NCI-H2081 (cell line): Measurements from ENCODE around the gene GNA12.
A peak's percentile ranks its signal among the peaks of the same experiment; 100 is the strongest.
"Not testable (repeated sequence)": the region's sequence is repeated elsewhere in the genome, so short reads cannot be mapped to it uniquely, and the experiment has no call there.

Experiments
- DNase-seq, 2 experiments: peaks; one replicate each; lab custom pipeline; 2025; lab: John Stamatoyannopoulos, UW

Gene GNA12

DNA sequence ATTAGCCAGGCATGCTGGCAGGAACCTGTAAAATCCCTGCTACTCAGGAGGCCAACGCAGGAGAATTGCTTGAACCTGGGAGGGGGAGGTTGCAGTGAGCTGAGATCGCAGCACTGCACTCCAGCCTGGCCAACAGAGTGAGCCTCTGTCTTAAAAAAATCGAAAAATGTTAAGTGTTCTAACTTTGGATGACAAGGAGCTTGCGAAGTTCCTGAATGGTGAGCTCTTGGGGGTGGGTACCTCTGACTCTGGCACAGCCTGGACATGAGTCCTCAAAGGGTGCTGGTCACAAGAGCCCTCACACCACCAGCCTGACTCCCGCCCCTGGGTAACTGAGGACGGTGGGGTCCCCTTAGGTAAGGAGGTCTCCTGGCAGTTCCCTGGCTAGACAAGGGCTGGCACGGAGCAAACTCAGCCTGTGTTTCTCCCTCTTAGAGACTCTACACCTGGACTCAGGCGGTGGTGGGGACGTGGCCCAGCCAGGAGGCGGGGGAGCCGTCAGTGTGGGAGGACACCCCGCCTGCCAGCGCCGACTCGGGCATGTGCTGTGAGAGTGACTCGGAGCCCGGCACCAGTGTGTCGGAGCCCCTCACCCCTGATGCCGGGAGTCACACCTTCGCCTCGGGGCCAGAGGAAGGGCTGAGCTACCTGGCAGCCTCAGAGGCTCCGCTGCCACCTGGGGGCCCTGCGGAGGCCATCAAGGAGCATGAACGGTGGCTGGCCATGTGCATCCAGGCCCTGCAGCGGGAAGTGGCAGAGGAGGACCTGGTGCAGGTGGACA, 132.0 kb downstream of the GNA12 start:
- DNase-seq, result no peak

DNA sequence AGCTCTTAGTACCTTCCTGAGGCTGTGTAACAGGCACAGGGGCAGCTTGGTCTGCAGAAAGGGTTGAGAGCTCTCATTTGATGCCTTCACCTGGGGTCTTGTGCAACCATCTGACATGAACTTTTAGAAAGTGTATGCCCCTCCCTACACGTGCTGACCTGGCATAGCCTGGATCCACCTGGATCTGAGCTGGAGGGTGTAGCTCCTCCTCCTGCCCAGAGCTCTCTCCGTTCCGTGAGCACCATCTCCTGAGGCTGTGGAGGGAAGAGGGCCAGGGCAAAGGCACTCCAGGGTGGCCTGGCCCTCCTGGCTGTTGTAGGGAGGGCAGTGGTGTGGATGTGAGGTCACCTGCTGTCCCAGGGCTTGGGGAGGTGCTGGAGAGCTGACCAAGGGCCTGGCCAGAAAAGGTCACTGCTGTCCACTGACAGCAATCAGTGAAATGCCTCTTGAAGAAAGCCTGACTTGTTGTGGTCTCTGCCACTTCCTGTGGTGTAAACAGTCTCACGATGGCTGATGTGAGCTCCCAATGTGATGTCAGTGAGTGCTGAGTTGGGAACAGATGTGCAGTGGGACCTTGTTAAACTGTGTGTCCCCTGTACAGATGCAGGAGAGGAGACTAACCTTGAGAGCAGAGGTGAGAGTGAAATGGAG, 133.1 kb downstream of the GNA12 start:
- DNase-seq, result no peak

DNA sequence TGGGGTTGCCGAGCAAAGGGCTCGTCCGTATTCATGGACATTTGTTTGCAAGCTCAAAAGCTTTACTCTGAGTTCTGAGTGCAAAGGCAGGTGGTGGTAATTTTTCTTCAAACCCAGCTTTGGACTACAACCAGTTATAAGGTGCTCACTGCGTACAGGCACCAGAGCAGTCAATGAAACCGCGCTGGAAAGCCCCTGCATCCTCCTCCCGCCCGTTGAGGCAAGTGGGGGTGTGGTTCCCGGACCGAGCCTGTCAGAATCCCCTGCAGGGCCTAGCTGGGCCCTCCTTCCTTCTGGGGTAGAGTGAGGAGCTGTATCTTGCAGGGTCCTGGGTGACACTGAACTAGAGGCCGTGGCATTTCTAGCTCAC, 133.8 kb downstream of the GNA12 start:
- no peak for DNase-seq

DNA sequence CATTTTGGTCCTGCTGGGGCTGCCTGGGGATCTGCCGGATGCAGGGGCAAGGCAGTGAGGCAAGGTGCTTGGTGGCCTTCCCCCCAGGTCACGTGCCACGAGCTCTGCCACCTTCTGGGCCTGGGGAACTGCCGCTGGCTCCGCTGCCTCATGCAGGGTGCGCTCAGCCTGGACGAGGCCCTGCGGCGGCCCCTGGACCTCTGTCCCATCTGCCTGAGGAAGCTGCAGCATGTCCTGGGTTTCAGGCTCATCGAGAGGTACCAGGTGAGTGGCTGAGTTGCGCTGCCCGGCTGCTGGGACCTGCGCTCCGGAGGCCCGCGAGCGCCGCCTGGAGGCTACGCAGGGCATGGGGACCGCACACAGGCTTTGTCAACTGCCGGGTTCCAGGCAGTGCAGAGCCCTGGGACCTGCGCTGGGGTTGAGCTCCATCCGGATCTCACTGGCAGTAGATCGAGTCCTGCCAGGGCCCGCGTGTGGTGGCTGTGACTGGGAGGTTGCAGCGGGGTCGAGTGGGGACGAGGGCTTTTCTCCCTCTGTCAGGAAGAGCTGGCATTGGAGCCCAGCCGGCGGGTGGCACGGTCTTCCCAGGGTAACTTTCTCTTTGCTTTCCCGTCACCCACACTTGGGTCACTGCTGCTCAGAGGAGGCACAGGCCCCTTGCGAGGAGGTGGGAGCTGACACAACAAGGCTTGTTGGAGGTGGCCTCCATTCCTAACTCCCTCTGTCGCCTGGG, 134.4 kb downstream of the GNA12 start:
- DNase-seq, result peak; percentile 70 to 74

DNA sequence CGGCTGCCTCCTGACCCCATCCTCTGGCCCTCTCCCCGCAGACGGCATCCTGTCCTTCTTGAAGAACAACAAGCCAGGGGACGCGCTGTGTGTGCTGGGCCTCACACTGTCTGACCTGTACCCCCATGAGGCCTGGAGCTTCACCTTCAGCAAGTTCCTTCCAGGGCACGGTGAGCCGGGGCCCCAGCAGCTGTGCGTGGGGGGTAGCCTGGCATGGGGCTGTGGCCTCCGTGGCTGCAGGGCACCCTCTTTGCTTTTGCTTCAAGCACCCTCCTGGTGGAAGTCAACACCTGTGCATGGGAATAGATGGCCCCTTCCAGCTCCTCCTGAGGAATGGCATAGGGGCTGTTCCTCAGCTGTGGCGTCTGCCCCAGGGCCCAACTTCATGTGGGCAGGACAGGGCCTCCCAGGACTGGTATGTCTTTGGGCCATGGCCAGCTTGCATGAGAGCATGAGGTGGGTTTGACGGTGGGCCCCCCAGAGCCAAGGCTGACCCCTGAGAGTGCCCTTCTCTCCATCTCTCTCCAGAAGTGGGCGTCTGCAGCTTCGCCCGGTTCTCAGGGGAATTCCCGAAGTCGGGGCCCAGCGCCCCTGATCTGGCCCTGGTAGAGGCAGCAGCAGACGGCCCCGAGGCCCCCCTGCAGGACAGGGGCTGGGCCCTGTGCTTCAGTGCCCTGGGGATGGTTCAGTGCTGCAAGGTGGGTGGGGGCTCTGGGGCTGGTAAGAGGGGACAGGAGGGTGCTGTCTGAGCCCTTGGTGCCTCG, 135.4 kb downstream of the GNA12 start:
- DNase-seq, result no peak

DNA sequence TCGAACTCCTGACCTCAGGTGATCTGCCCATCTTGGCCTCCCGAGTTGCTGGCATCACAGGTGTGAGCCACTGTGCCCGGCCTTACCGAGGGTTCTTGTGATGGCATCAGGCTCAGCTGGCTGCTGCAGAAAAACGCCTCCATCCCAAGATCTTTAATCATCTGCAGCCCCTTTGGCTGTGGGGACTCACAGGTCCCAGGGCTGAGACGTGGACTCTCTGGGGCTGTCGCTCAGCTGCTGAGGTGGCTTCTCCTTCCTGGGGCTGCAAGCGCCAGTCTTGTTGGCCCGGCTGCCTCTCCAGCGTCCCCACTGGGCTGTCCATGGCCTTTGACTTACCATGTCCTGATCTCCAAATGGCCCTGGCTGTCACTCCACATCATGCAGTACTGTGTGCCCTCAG, 136.1 kb downstream of the GNA12 start:
- no peak for DNase-seq

DNA sequence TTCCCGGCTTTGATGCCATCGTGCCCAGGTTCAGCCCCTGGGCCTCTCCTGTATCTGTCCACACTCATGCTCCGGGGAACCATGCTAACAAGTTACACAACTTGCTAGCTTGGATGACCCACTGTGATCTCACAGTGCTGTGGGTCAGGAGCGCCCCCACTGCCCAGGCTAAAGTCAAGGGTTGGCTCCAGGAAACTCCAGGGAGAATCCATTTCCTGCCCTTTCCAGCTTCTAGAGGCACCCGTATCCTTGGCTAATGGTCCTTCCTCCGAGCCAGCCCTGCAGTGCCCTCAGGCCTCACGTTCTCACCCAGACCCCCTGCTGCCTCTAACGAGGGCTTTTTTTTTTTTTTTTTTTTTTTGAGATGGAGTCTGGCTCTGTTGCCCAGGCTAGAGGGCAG, 136.6 kb downstream of the GNA12 start:
- no peak for DNase-seq

DNA sequence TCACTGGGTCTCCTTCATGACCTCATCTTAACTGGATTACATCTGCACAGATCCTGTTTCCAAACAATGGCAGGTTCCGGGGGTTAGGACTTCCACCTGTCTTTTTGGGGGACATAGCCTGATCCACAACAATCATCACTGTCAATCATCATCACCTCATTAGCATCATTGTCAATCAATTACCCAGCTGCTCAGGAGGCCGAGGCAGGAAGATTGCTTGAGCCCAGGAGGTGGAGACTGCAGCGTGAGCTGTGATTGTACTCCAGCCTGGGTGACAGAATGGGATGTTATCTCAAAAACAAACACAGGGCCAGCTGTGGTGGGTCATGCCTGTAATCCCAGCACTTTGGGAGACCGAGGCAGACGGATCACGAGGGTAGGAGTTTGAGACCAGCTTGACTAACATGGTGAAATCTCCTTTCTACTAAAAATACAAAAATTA, 137.4 kb downstream of the GNA12 start:
- DNase-seq, result no peak

DNA sequence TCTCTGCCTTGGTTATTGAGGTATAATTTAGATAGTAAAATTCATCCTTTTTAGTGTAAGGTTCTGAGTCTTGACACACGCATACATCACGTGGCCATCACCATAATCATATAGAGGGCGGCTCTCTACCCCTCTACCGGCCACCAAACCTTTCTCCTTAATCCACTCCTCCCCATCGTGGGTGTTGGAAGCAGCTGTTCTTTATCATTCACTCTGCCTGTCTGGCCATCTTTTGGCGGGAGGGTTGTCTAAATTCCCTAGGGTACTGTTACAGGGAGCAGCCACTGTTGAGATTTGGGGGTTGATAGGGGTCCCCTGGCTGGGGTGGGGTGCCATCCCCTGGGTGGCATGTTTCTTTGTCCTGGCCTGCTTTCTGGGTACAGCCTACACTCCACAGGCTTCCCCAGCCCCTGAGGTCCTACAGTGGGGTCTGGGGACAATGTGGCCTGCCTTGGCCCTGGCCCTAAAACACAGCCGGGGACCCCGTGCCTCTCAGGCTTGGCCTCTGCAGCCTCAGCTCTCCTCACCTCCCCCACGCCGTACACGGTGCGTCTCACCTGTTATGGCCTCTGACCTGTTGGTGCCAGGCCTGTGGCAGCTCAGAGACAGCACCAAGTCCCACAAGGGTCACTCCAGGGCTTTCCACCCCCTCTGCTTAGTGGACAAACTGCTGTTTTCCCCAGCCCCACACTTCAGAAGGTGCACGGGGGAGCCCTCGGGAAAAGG, 138.6 kb downstream of the GNA12 start:
- no peak for DNase-seq

DNA sequence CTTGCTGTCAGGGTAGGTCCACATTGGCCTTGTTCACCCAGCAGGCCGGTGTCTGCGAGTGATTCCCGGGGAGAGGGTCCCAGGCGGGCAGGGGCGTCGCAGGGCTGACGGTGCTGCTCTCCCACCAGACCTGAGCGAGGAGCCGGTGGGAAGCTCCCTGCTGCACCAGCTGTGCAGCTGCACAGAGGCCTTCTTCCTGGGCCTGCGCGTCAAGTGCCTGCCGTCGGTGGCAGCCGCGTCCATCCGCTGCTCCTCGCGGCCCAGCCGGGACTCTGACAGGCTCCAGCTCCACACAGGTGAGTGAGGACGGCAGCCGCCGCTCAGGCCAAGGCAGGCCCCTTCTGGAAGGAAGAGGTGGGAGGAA, 141.5 kb downstream of the GNA12 start:
- DNase-seq, result no peak

DNA sequence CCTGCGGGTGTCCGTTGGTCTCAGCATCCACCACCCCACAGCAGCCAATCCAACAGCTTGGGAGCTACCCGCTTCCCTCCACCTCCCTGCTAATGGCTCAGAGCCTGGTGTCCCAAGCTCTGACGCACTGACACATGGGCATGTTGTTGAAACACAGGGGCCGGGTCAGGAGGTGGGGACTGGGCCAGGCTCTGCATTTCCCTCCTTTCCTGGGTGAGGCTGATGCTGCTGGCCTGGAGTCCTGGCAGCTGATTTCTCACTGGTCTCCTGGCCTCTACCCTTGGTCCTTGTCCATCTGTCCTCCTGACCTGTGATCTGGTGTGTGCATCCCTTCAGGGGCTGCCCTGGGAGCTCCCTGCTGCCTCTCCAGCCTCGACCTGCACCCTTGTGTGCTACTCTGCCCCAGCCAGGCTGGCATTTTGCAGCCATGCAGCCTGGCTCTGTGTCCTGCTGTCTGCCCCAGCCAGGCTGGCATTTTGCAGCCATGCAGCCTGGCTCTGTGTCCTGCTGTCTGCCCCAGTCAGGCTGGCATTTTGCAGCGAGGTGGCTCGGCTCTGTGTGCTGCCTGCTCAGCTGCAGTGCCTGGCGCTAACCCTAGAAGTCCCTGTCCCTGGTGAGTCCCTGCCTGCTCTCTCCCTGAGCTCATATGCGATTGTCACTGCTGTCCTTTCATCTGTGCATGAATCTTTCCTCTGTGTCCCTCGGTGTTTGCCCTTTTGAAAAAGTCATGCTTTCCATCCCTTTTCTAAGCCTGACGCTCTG, 142.1 kb downstream of the GNA12 start:
- no peak for DNase-seq

DNA sequence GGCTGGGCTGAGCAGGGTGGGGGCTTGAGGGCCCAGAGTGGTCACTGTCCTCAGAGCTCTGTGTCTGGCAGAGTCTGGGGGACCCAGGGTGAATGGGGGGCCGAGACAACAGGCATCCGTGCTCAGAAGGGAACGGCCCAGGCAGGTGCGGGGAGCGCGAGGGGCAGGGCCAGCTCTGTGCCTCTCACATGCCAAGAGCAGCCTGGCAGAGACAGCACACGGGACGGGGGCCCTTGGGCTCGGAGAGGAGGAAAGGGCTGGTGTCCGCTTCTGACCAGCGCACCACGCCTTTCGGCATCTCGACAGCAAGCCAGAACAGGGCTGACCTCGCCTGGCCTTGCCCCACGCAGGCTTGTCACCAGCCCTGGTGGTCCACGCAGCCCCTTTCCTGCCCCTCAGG, 142.7 kb downstream of the GNA12 start:
- DNase-seq, result no peak

DNA sequence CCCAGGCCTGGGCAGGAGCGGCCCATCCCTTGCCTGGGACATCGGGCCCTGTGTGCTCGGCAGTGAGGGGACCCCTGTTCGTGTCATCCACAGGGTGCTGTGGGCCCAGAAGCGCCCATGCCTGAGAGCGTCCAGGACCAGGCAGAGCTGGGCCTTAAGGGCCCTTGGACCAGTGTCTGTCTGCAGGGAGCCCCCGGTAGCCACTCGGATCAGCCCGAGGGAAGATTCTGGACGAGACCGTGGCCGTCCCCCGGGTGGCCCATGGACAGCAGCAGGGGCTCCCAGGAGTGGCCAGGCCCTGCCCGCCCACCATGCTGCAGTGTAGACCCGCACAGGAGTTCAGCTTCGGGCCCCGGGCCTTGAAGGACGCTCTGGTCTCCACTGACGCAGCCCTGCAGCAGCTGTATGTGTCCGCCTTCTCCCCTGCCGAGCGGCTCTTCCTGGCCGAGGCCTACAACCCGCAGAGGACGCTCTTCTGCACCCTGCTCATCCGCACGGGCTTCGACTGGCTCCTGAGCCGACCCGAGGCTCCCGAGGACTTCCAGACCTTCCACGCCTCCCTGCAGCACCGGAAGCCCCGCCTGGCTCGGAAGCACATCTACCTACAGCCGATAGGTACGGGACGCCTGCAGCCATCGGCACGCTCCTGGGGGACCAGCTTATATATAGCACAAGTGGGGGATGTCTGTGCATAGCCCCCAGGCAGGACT, 143.8 kb downstream of the GNA12 start:
- DNase-seq, result no peak

DNA sequence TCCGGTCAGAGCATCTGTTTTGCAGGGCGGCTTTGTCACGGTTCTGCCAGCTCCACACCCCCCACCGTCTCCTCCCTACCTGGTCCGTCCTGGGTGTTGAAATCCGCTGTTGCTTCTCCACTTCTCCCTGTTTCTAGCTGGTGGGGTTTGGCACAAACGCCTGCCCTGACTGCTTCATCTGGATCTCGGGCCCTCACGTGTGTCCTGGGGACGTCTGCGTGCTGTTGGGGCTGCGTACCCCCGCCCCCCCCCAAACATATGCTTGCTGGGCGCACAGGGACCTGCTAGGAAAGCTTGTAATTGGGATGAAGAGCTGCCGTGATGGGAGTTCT, 144.9 kb downstream of the GNA12 start:
- DNase-seq, result no peak

DNA sequence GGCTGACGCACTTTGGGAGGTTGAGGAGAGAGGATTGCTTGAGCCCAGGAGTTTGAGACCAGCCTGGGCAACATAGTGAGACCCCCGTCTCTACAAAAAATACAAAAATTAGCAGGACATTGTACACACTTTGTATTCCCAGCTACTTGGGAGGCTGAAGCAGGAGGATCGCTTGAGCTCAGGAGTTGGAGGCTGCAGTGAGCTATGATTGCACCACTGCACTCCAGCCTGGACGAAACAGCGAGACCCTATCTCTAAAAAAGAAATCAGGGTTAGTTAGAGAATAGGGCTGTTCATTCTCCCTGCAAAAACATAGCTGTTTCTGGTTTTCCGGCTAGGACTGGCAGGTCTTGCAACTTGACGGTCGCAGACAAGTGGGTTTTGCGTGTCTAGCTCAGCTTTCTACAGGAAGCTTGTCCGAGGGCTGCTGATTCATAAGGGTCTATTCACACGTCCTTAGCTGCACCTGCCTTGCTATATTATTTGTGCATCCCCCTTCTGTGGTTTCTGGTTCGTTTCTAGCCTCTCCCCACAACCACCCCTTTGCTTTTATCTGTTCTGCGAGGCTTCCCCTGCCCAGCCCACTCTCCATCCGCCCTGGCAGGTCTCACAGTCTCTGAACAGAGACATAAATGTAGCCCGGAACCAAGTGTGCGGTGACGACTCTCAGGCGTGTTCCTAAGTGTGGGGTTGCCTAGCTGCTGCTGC, 145.4 kb downstream of the GNA12 start:
- DNase-seq, result no peak

DNA sequence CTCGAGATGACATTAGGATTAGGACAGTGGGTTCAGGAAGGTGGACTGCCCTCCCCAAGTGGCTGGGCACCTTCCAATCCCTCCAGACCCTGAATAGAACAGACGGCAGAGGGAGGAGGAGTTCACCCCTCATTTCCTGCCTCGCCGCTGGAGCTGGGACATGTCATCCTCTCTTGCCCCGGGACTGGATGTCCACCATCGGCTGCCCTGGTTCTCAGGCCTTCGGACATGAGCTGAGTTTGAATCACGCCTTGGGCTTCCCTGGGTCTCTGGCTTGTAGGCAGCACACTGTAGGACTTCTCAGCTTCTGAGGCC, 150.0 kb downstream of the GNA12 start:
- not testable (repeated sequence) for DNase-seq

DNA sequence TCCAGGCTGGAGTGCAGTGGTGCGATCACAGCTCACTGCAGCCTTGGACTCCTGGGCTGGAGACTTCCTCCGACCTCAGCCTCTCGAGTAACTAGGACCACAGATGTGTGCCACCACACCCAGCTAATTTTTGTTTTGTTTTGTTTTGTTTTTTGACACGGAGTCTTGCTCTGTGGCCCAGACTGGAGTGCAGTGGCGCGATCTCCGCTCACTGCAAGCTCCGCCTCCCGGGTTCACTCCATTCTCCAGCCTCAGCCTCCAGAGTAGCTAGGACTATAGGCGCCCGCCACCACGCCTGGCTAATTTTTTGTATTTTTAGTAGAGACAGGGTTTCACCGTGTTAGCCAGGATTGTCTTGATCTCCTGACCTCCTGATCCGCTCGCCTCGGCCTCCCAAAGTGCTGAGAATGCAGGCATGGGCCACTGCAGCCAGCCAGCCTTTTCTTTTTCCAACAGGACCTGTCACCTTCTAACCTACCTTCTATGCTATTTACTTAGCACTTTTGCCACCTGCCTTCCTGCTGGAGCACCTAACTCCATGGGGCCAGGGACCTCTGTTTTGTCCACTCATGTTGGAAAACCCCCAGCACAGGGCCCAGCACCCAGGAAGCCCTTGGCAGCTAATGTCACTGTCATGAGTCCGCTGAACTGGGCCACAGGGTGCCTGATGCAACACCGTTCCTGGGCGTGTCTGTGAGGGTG, 150.5 kb downstream of the GNA12 start:
- DNase-seq, result not testable (repeated sequence)

DNA sequence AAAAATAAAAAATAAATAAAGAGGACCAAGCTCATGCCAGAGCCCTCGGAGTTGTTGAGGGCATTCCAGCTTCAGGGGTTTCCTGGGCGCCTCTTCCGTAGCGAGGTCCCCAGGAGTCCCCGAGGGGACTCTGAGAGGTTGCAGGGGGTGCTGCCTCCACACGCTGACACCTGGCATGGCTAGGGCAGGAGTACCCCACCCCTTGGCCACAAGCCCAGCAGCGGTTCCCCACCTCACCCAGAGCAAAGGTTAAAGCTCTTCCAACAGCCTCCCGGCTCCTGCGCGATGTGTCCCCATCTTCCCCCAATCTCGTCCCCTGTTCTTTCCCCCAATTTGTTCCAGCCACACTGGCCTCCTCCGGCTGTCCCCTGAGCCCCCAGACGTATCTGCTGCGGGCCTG, 151.6 kb downstream of the GNA12 start:
- DNase-seq, result no peak

DNA sequence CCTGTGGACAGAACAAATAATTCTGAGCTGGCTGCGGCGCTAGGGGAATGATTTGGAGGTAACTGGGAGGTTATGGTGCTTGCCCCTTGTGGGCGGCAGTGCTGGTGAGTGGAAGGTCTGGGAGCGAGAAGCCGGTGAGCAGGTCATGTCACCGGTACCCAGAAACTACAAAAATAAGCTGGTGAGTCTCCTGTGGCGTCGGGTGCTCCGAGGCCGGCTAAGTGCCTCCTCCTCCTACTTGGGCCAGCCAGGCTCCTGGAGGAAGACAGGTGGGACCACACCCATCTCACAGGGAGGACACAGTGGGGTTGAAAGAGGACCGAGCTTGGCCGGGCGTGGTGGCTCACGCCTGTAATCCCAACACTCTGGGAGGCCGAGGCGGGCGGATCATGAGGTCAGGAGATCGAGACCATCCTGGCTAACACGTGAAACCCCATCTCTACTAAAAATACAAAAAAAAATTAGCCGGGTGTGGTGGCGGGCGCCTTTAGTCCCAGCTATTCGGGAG, 152.1 kb downstream of the GNA12 start:
- DNase-seq, result not testable (repeated sequence)
